T-cell (primary cell): Measurements from ENCODE around the gene PPIL4. TPM values are rescaled to one million over a fixed set of nuclear protein-coding genes. Genes with fewer than 3 reads are reported as not detected.

ENCODE experiments used
- ATAC-seq, 4 experiments: fragments of 200-7000 bp in 3 of 4; fragments of 150-1000 bp in 1 of 4; cut with Tn5 transposase; replicated peaks in 1 of 4; 1 replicate in 3 of 4; 2 replicates in 1 of 4; pipeline ENCODE4 v1.10.0; 2021; ENCODE audit warnings: moderate library complexity in 3 of 4, mild to moderate bottlenecking in 2 of 4, moderate number of reproducible peaks in 1 of 4
- CTCF ChIA-PET, 2 donors: fragments of 300-600 bp; sonication (Branson Sonifier 250); formaldehyde crosslinking; loops; one replicate each; lab custom pipeline; 2022; ENCODE audit warnings: antibody characterized with exemption in 2 of 2; lab: Charles Lee
- POLR2A ChIA-PET, 2 donors: fragments of 300-600 bp; sonication (Branson Sonifier 250); formaldehyde crosslinking; loops; one replicate each; lab custom pipeline; 2022; ENCODE audit warnings: antibody characterized with exemption in 2 of 2; lab: Charles Lee
- DNase-seq, 35 experiments: peaks; one replicate each; pipeline versions ENCODE4 v3.0.0 to v3.0.0-alpha.2; 2013 to 2023
- H3K27ac ChIP-seq: one replicate; pipeline ENCODE4 v1.5.1; 2013; ENCODE audit warnings: low read length
- H3K27me3 ChIP-seq, 2 experiments: replicated peaks in 1 of 2; 1 replicate in 1 of 2; 2 replicates in 1 of 2; pipeline versions ENCODE4 v1.6.1 to v1.7.0; 2013; ENCODE audit warnings: low read length in 1 of 2, mixed read lengths in 1 of 2; ENCODE audit not compliant: control insufficient read depth in 2 of 2, insufficient read depth in 2 of 2; ENCODE audit errors: extremely low read depth in 1 of 2
- H3K36me3 ChIP-seq, 2 donors: 1 replicate in 1 of 2; 2 replicates in 1 of 2; pipeline versions ENCODE4 v1.6.1 to v1.7.0; 2013; ENCODE audit warnings: low read length in 1 of 2; ENCODE audit not compliant: control insufficient read depth in 2 of 2, insufficient read depth in 1 of 2; ENCODE audit errors: extremely low read depth in 1 of 2
- H3K4me1 ChIP-seq, 2 experiments: 1 replicate in 1 of 2; 2 replicates in 1 of 2; pipeline versions ENCODE4 v1.6.1 to v1.7.0; 2013; ENCODE audit warnings: low read length in 2 of 2, mixed read lengths in 1 of 2; ENCODE audit not compliant: insufficient read depth in 2 of 2, control insufficient read depth in 1 of 2; ENCODE audit errors: extremely low read depth in 1 of 2
- H3K4me3 ChIP-seq, 2 donors: 1 replicate in 1 of 2; 2 replicates in 1 of 2; pipeline versions ENCODE4 v1.5.1 to v1.7.0; 2013; ENCODE audit warnings: mild to moderate bottlenecking in 2 of 2, low read length in 1 of 2, moderate library complexity in 1 of 2; ENCODE audit not compliant: control insufficient read depth in 1 of 2; ENCODE audit errors: extremely low read depth in 1 of 2
- H3K9me3 ChIP-seq: 2 replicates; pipeline ENCODE4 v1.7.0; 2013
- H3K27ac Mint-ChIP-seq, 2 donors: one replicate each; pipeline ENCODE4 v1.8.0; 2020 to 2021; ENCODE audit warnings: mild to moderate bottlenecking in 2 of 2, mixed read lengths in 2 of 2
- H3K27me3 Mint-ChIP-seq, 2 donors: one replicate each; pipeline ENCODE4 v1.8.0; 2021 to 2022; ENCODE audit warnings: mixed read lengths in 2 of 2
- H3K36me3 Mint-ChIP-seq: one replicate; pipeline ENCODE4 v1.8.0; 2021; ENCODE audit warnings: mixed read lengths
- H3K4me1 Mint-ChIP-seq, 3 donors: one replicate each; pipeline ENCODE4 v1.8.0; 2020 to 2022; ENCODE audit warnings: mixed read lengths in 3 of 3, mild to moderate bottlenecking in 1 of 3
- H3K4me3 Mint-ChIP-seq, 3 donors: one replicate each; pipeline ENCODE4 v1.8.0; 2020 to 2022; ENCODE audit warnings: mild to moderate bottlenecking in 3 of 3, mixed read lengths in 3 of 3, moderate library complexity in 3 of 3
- H3K9me3 Mint-ChIP-seq, 3 donors: one replicate each; pipeline ENCODE4 v1.8.0; 2020 to 2022; ENCODE audit warnings: mixed read lengths in 3 of 3
- WGBS: methylation state at CpG from one replicate; pipeline ENCODE4 v1.1.5; 2013; ENCODE audit warnings: missing lambda C conversion rate; ENCODE audit not compliant: insufficient coverage; 5-methylcytosine and 5-hydroxymethylcytosine counted together
- total RNA-seq, 35 experiments: library from RNA in 6 of 35; stranded (reverse) in 6 of 35; fragments of 120-200 nt in 1 of 35; gene quantifications; one replicate each; pipeline versions ENCODE4 v1.2.1 to v1.2.4 and lab custom pipeline; 2013 to 2026

PPIL4 gene
- total RNA-seq, 5 donors from 2014 or later (not counting 1 experiment from before 2014, with no cell fraction given): 25.2 to 32.1 (median 26.6) TPM

DNA sequence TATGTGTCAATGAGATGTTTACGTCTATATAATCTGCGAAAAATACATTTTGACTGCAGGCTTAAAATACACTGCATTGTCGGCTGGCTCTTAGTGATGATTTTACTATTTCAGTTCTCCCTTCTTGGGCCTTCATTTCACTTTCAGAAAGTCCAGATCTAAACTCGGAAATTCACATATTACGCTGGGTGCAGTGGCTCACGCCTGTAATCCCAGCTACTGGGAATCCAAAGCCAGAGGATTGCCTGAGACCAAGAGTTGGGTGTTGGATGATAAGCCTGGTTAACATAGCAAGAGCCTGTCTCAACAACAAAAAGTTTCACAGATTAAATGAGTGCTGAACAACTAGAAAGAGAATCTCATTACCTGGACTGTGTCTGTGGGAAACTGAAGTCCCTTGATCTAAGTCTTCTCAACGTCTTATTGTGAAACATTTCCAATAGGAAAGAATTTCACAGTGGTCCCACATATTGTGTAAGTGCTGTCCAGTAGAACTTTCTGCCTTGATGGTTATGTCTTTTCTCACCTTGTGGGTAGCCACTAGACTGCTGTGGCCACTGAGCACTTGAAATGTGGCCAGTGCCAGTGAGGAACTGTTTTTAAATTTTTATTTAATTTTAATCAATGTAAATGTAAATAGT lies 22.2 kb upstream of the PPIL4 start:
- no peak for DNase-seq
- H3K27ac ChIP-seq: no peak overlapping the region
- H3K4me3 ChIP-seq: no peak overlapping the region
- peaks cover 0 to 1% of the 10 kb centered on the region in 2 donors for H3K36me3 ChIP-seq
- no peaks in the 10 kb centered on the region for H3K9me3 ChIP-seq
- CTCF ChIA-PET: no interaction called here
- Mint-ChIP-seq H3K36me3 (no peaks in the 10 kb centered on the region), H3K9me3 (no peaks in the 10 kb centered on the region), H3K4me3 (peak overlapping the region in 2 of 3 donors; percentile 91 to 92), H3K27me3 (no peaks in the 10 kb centered on the region), H3K27ac (no peak overlapping the region), H3K4me1 (peaks cover 23 to 29% (median 27%) of the 10 kb centered on the region in 3 donors)
- POLR2A ChIA-PET: no interaction called here
- 93% methylated on average over 3 of the region's 7 CpGs for WGBS
- peaks cover 3 to 15% of the 10 kb centered on the region in 2 experiments for H3K4me1 ChIP-seq
- no peak for ATAC-seq
- no peaks in the 10 kb centered on the region for H3K27me3 ChIP-seq

DNA sequence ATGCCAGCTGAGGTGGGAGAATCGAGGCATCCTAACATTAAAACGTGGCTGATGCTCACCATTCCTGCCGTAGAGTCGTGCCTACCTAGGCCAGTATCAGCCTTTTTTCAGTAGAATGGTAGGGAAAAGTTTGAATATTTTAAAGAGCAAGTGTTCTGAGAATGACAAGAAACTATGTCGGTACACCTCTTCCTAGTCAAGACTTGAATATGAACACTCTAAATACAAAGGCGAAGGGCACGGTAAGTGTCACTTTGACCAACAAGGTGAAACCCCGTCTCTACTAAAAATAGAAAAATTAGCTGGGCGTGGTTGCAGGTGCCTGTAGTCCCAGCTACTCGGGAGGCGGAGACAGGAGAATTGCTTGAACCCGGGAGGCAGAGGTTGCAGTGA lies 21.3 kb upstream of the PPIL4 start:
- no peak for DNase-seq
- Mint-ChIP-seq H3K27me3 (no peaks in the 10 kb centered on the region), H3K27ac (peak overlapping the region in 1 of 2 donors; percentile 83), H3K9me3 (no peaks in the 10 kb centered on the region), H3K4me1 (peaks cover 23 to 29% (median 27%) of the 10 kb centered on the region in 3 donors), H3K36me3 (no peaks in the 10 kb centered on the region), H3K4me3 (peak overlapping the region; percentile 91 to 95 (median 92))
- Histone ChIP-seq H3K27ac (no peak overlapping the region), H3K4me3 (peak overlapping the region; percentile 90 to 98), H3K27me3 (no peaks in the 10 kb centered on the region), H3K36me3 (no peaks in the 10 kb centered on the region), H3K9me3 (no peaks in the 10 kb centered on the region), H3K4me1 (peaks cover 3 to 15% of the 10 kb centered on the region in 2 experiments)
- ChIA-PET CTCF (no interaction called here), POLR2A (no interaction called here)
- no peak for ATAC-seq
- 36% methylated on average over 5 of the region's 12 CpGs for WGBS

DNA sequence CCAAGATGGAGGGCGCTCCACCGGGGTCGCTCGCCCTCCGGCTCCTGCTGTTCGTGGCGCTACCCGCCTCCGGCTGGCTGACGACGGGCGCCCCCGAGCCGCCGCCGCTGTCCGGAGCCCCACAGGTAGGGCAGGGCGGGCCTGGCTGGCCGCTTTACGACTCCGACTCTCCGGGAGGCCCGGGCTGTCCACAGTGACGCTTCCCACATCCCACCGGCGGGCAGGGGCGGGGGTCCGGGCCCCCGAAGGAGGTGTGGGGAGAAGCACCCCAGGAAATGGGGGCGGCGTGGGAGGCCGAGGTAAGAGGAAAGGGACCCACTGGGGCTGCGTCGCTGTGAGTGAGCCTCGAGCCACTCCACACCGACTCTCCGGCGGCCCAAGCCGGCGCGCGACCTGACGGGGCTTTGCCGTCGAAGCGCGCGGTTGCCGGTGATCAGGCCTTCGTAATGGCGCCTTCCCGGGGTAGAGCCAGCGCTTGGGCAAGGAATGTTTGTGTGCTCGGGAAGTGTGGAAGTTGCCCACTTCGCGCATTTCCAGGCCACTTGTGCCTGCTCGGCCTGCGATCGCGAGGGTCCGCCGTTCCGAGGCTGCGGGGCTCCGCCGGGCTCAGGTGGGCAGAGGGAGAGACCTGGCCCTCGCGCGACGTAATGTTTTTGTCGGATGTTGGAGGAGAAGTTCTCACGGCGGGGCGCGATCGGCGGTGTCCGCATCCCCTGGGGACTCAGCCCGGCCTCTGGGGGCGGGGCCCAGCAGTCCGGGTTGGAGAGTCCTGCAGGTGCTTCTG lies 20.8 kb upstream of the PPIL4 start:
- CTCF ChIA-PET: interaction anchor here (0.6 to 1.4 kb wide), 4 partner anchors 21 to 1850 kb away, joined by 3 to 16 read pairs (median 4); partner anchors contain the start of gene PPIL4 (in 1 of the 2)
- POLR2A ChIA-PET: interaction anchor here (0.6 to 1.1 kb wide), 5 partner anchors 9 to 433 kb away, joined by 3 to 8 read pairs (median 5); no protein-coding TSS in a partner anchor

DNA sequence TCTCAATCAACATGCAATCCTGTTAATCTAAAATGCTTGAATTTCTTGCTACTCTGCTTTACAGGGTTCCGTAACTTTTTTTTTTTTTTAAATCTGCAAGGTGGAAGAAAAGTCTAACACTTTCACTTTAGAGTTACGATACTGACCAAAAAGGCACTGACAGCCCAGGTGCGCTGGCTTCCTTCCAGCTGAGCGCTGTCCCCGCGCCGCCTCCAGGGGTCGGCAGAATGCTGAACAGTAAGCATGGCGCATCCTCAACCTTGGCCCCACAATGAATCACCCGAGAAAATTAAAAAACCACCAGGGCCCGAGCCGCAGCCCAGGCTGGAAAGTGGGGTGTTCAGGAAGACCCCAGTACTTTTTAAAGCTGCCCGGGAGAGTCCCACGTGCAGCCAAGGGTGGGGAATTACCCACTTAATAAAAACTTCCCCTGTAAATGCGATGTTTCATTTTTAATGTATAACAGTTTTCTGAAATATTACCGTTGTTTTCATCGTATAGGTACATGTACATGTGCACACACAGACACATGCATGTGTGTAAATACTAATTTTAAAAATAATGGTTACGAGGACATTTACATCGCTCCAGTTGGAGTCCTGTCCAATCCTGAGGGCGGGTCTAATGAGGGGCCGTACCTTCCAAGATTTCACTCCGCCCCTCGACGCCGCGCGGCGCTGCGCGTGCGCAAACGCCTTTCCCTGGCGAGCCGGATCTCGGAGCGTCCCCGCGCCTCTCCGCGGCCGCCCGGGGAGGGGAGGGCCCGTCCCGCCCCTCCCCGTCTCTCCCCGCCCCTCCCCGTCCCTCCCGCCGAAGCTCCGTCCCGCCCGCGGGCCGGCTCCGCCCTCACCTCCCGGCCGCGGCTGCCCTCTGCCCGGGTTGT lies 19.9 kb upstream of the PPIL4 start, which contains the start of gene GINM1:
Gene GINM1 (plus strand): TSS at position 849 of the 883 bp plus-strand sequence. CDS start 40 bp downstream, outside the sequence.
- DNase-seq: peak; percentile 86 to 98 (median 92)
- ATAC-seq: peak; percentile 87 to 91 (median 88)
- Histone ChIP-seq H3K9me3 (no peaks in the 10 kb centered on the region), H3K27me3 (no peaks in the 10 kb centered on the region), H3K4me1 (peaks cover 3 to 15% of the 10 kb centered on the region in 2 experiments), H3K4me3 (peak within 1 kb of the TSS; percentile 90 to 98), H3K27ac (peak within 1 kb of the TSS; percentile 82), H3K36me3 (no peaks in the 10 kb centered on the region)
- H3K9me3 Mint-ChIP-seq: no peaks in the 10 kb centered on the region
- H3K4me1 Mint-ChIP-seq: peaks cover 15 to 27% (median 27%) of the 10 kb centered on the region in 3 donors
- ChIA-PET CTCF (interaction anchor here (0.6 to 1.4 kb wide), 10 partner anchors 20 to 1851 kb away, joined by 3 to 16 read pairs (median 4); partner anchors contain the start of gene PPIL4 (in 1 of the 2)), POLR2A (interaction anchor here (0.5 to 1.1 kb wide), 10 partner anchors 10 to 514 kb away, joined by 3 to 8 read pairs (median 4); partner anchors contain the start of gene ZC3H12D (in 1 of the 2))
- peak within 1 kb of the TSS; percentile 93 to 95 (median 94) for H3K4me3 Mint-ChIP-seq
- peak within 1 kb of the TSS; percentile 94 for H3K27ac Mint-ChIP-seq
- H3K36me3 Mint-ChIP-seq: no peaks in the 10 kb centered on the region
- H3K27me3 Mint-ChIP-seq: no peaks in the 10 kb centered on the region
- under 1% methylated on average over 25 of the region's 59 CpGs for WGBS

More for the DNA sequence above, 20.8 kb upstream of the PPIL4 start:
- no peaks in the 10 kb centered on the region for H3K27me3 ChIP-seq
- no peaks in the 10 kb centered on the region for H3K36me3 Mint-ChIP-seq
- H3K4me3 ChIP-seq: peak overlapping the region; percentile 90 to 98
- under 1% methylated on average over 70 of the region's 81 CpGs for WGBS
- no peaks in the 10 kb centered on the region for H3K27me3 Mint-ChIP-seq
- H3K4me3 Mint-ChIP-seq: peak overlapping the region; percentile 91 to 95 (median 92)
- peaks cover 3 to 15% of the 10 kb centered on the region in 2 experiments for H3K4me1 ChIP-seq
- peak overlapping the region; percentile 80 to 83 for H3K27ac Mint-ChIP-seq
- H3K9me3 ChIP-seq: no peaks in the 10 kb centered on the region
- DNase-seq (peak in 28 of 35 experiments; percentile 3 to 61 (median 30)), ATAC-seq (peak; percentile 6 to 48 (median 37))
- H3K4me1 Mint-ChIP-seq: peaks cover 23 to 29% (median 27%) of the 10 kb centered on the region in 3 donors
- H3K9me3 Mint-ChIP-seq: no peaks in the 10 kb centered on the region
- H3K27ac ChIP-seq: peak overlapping the region; percentile 82
- H3K36me3 ChIP-seq: no peaks in the 10 kb centered on the region

DNA sequence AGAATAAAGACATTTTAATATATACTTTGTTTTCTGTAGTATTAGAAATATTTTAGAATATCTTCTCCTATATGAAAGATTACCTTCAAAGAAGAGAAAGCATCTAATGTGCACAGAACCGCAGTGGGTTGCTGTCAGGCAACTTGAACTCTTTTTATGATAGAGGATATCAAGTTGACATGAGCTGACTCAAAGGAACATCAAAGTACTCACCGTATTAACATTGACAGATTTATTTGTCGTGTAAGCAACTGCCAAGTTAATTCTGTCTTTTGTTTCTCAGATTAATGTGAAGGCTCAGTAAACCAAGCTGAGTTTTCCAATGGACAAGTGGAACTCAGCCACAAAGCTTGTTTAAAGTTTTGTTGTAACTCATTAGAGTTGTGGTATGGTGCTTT lies 18.1 kb upstream of the PPIL4 start:
- WGBS: 70% methylated on average over 2 of the region's 3 CpGs
- Histone ChIP-seq H3K27ac (no peak overlapping the region), H3K4me1 (peaks cover 3 to 15% of the 10 kb centered on the region in 2 experiments), H3K27me3 (peaks cover 0 to 3% of the 10 kb centered on the region in 2 experiments), H3K36me3 (no peaks in the 10 kb centered on the region), H3K9me3 (no peaks in the 10 kb centered on the region), H3K4me3 (no peak overlapping the region)
- CTCF ChIA-PET: interaction anchor here (0.5 to 1.0 kb wide), 6 partner anchors 17 to 1252 kb away, joined by 3 to 6 read pairs (median 5); no protein-coding TSS in a partner anchor
- no peaks in the 10 kb centered on the region for H3K9me3 Mint-ChIP-seq
- POLR2A ChIA-PET: no interaction called here
- no peaks in the 10 kb centered on the region for H3K36me3 Mint-ChIP-seq
- peaks cover 9 to 24% (median 20%) of the 10 kb centered on the region in 3 donors for H3K4me1 Mint-ChIP-seq
- no peaks in the 10 kb centered on the region for H3K27me3 Mint-ChIP-seq
- ATAC-seq (no peak), DNase-seq (no peak)
- H3K27ac Mint-ChIP-seq: no peak overlapping the region
- H3K4me3 Mint-ChIP-seq: peak overlapping the region in 1 of 3 donors; percentile 21
